Neural cell (in vitro differentiated cells): ENCODE data around the gene PXDN. TPM values are rescaled to one million over a fixed set of nuclear protein-coding genes. Genes with fewer than 3 reads are reported as not detected.

ENCODE experiments used
- H2AFZ ChIP-seq: fragments of 200-600, 300-800 bp; sonication (generic), shearing (Covaris generic); 2 replicates; pipeline ENCODE4 v1.6.0; 2014; ENCODE audit warnings: low read depth, mild to moderate bottlenecking, antibody characterized with exemption, low read length, moderate library complexity
- H3F3A ChIP-seq: fragments of 200-600 bp; shearing (Covaris generic); 2 replicates; pipeline ENCODE4 v1.6.1; 2016; ENCODE audit warnings: mild to moderate bottlenecking, moderate library complexity, mixed read lengths, antibody characterized with exemption, low read length; ENCODE audit not compliant: insufficient read depth, poor library complexity, severe bottlenecking
- H3K27ac ChIP-seq: fragments of 200-600, 300-800 bp; sonication (generic), shearing (Covaris generic); 2 replicates; pipeline ENCODE4 v1.5.1; 2014; ENCODE audit warnings: mild to moderate bottlenecking, low read length, moderate library complexity
- H3K27me3 ChIP-seq: fragments of 300-800, 200-600 bp; sonication (generic), shearing (Covaris generic); 2 replicates; pipeline ENCODE4 v1.6.0; 2014; ENCODE audit warnings: mild to moderate bottlenecking, low read depth, low read length, moderate library complexity; ENCODE audit not compliant: insufficient read depth
- H3K36me3 ChIP-seq: fragments of 300-800, 200-600 bp; sonication (generic), shearing (Covaris generic); 2 replicates; pipeline ENCODE4 v1.5.1; 2014; ENCODE audit warnings: mild to moderate bottlenecking, antibody characterized with exemption, low read length, moderate library complexity; ENCODE audit not compliant: insufficient read depth
- H3K4me2 ChIP-seq: fragments of 300-800, 200-600 bp; sonication (generic), shearing (Covaris generic); 2 replicates; pipeline ENCODE4 v1.6.0; 2014; ENCODE audit warnings: mild to moderate bottlenecking, low read length
- H3K4me3 ChIP-seq: fragments of 300-800, 200-600 bp; sonication (generic), shearing (Covaris generic); 2 replicates; pipeline ENCODE4 v1.5.1; 2014; ENCODE audit warnings: mild to moderate bottlenecking, low read length, moderate library complexity
- H3K79me2 ChIP-seq: fragments of 200-600 bp; shearing (Covaris generic); replicated peaks from 2 replicates; pipeline ENCODE4 v1.6.0; 2014; ENCODE audit warnings: mild to moderate bottlenecking, low read length, moderate library complexity; ENCODE audit not compliant: insufficient read depth
- H3K9ac ChIP-seq: fragments of 300-800, 200-600 bp; sonication (generic), shearing (Covaris generic); 2 replicates; pipeline ENCODE4 v1.6.1; 2016; ENCODE audit warnings: mild to moderate bottlenecking, low read length, mixed read lengths
- H3K9me2 ChIP-seq: fragments of 200-600 bp; shearing (Covaris generic); 2 replicates; pipeline ENCODE4 v1.6.1; 2016; ENCODE audit warnings: mild to moderate bottlenecking, low read length, mixed read lengths; ENCODE audit not compliant: insufficient read depth
- H3K9me3 ChIP-seq: fragments of 200-600, 300-800 bp; sonication (generic), shearing (Covaris generic); 2 replicates; pipeline ENCODE4 v1.6.1; 2016; ENCODE audit warnings: mild to moderate bottlenecking, mixed run types, low read length, moderate library complexity, mixed read lengths
- H4K20me1 ChIP-seq: fragments of 200-600 bp; shearing (Covaris generic); 2 replicates; pipeline ENCODE4 v1.6.1; 2016; ENCODE audit warnings: mild to moderate bottlenecking, mixed run types; ENCODE audit not compliant: insufficient read depth
- EP300 ChIP-seq: fragments of 450-650 bp; conservative IDR thresholded peaks from 2 replicates; pipeline ENCODE4 v1.6.1; 2014; ENCODE audit warnings: antibody characterized with exemption, mild to moderate bottlenecking, moderate library complexity; ENCODE audit not compliant: poor library complexity, severe bottlenecking
- EZH2 ChIP-seq: fragments of 200-600, 300-800 bp; shearing (Covaris generic), sonication (generic); IDR thresholded peaks from 2 replicates; pipeline ENCODE4 v1.6.1; 2014; ENCODE audit warnings: antibody characterized with exemption, low read length, borderline replicate concordance, mild to moderate bottlenecking; ENCODE audit not compliant: insufficient read depth, poor library complexity, severe bottlenecking
- MXI1 ChIP-seq: fragments of 450-650 bp; conservative IDR thresholded peaks from 2 replicates; pipeline ENCODE4 v1.6.1; 2014; ENCODE audit warnings: antibody characterized with exemption, mild to moderate bottlenecking; ENCODE audit not compliant: poor library complexity, severe bottlenecking
- POLR2AphosphoS5 ChIP-seq: IDR thresholded peaks from 2 replicates; pipeline ENCODE4 v1.6.1; 2012
- RAD21 ChIP-seq: fragments of 450-650 bp; conservative IDR thresholded peaks from 2 replicates; pipeline ENCODE4 v1.6.1; 2014; ENCODE audit warnings: antibody characterized with exemption, mild to moderate bottlenecking, moderate library complexity
- SMC3 ChIP-seq: fragments of 450-650 bp; conservative IDR thresholded peaks from 2 replicates; pipeline ENCODE4 v1.6.1; 2014; ENCODE audit warnings: antibody characterized with exemption, mild to moderate bottlenecking, moderate library complexity; ENCODE audit not compliant: poor library complexity
- TAF1 ChIP-seq: IDR thresholded peaks from 2 replicates; pipeline ENCODE4 v1.6.1; 2012; ENCODE audit warnings: low read depth
- polyA plus RNA-seq: library from polyadenylated mRNA; depleted of rRNA; stranded (reverse); fragments of >200 nt; gene quantifications from 2 replicates; pipeline ENCODE4 v1.2.3, GENCODE V29; 2014
- TF ChIP-seq, protein P1 (sequence below): fragments of 450-650 bp; IDR thresholded peaks from 2 replicates; pipeline ENCODE4 v1.5.1; 2014; ENCODE audit warnings: antibody characterized with exemption, mild to moderate bottlenecking, moderate library complexity; ENCODE audit not compliant: poor library complexity, severe bottlenecking
- TF ChIP-seq, protein P2 (sequence below): IDR thresholded peaks from 2 replicates; pipeline ENCODE4 v1.6.1; 2012; ENCODE audit warnings: borderline replicate concordance

PXDN gene
- polyA plus RNA-seq, 1 donor from 2014 or later: 181 TPM

DNA sequence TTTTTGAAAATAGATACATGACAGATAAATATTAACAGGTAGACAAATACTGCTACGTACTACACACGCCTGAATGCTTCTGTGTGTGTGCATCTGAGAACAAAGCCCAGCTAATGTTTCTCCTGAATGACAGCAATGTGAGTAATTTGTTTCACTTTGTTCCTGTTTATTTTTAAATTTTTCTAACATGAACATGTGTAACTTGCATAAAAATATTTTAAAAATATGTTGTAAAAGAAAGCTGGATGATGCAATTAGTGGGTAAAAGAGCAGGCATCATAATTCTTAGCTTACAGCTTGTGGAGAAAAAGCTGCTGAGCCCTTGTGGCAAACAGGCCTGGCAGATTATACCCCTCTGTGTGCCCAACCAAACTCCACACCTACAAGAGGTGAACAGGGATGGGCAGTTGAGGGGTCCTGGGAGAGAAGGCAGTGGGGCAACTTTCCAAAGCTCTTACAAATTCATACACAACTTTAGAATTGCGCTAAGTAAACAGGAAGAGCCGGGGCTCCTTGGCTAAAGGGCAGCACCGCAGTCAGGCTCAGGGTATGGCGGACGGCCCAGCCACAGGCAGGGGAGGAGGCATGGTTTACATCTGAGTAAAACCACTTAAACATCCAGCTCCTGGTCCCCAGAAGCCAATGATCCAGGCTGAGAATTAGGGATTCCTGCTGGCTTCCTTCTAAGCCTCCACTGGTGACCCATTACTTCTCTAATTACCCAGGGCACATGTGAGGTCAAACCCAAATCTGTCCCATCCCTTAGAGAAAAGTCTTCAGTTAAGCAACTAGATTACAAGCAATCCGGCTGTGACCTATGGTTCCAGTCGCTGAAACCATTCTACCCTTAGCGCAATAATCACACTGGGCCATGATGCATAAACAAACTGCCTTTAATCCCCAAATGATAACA, 14.0 kb downstream of the PXDN start:
- no peak overlapping the region for H2AFZ ChIP-seq
- peaks cover 75% of the 10 kb centered on the region for H3K79me2 ChIP-seq
- H3K4me2 ChIP-seq: no peak overlapping the region
- TF ChIP-seq RAD21: no peak
- TF ChIP-seq, protein P1, sequence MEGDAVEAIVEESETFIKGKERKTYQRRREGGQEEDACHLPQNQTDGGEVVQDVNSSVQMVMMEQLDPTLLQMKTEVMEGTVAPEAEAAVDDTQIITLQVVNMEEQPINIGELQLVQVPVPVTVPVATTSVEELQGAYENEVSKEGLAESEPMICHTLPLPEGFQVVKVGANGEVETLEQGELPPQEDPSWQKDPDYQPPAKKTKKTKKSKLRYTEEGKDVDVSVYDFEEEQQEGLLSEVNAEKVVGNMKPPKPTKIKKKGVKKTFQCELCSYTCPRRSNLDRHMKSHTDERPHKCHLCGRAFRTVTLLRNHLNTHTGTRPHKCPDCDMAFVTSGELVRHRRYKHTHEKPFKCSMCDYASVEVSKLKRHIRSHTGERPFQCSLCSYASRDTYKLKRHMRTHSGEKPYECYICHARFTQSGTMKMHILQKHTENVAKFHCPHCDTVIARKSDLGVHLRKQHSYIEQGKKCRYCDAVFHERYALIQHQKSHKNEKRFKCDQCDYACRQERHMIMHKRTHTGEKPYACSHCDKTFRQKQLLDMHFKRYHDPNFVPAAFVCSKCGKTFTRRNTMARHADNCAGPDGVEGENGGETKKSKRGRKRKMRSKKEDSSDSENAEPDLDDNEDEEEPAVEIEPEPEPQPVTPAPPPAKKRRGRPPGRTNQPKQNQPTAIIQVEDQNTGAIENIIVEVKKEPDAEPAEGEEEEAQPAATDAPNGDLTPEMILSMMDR: no peak
- TF ChIP-seq MXI1: no peak
- TF ChIP-seq, protein P2, sequence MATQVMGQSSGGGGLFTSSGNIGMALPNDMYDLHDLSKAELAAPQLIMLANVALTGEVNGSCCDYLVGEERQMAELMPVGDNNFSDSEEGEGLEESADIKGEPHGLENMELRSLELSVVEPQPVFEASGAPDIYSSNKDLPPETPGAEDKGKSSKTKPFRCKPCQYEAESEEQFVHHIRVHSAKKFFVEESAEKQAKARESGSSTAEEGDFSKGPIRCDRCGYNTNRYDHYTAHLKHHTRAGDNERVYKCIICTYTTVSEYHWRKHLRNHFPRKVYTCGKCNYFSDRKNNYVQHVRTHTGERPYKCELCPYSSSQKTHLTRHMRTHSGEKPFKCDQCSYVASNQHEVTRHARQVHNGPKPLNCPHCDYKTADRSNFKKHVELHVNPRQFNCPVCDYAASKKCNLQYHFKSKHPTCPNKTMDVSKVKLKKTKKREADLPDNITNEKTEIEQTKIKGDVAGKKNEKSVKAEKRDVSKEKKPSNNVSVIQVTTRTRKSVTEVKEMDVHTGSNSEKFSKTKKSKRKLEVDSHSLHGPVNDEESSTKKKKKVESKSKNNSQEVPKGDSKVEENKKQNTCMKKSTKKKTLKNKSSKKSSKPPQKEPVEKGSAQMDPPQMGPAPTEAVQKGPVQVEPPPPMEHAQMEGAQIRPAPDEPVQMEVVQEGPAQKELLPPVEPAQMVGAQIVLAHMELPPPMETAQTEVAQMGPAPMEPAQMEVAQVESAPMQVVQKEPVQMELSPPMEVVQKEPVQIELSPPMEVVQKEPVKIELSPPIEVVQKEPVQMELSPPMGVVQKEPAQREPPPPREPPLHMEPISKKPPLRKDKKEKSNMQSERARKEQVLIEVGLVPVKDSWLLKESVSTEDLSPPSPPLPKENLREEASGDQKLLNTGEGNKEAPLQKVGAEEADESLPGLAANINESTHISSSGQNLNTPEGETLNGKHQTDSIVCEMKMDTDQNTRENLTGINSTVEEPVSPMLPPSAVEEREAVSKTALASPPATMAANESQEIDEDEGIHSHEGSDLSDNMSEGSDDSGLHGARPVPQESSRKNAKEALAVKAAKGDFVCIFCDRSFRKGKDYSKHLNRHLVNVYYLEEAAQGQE: no peak
- TF ChIP-seq POLR2AphosphoS5: no peak
- TF ChIP-seq TAF1: no peak
- TF ChIP-seq EP300: no peak
- TF ChIP-seq EZH2: no peak
- TF ChIP-seq SMC3: no peak
- H3K27me3 ChIP-seq: no peaks in the 10 kb centered on the region
- H3K9ac ChIP-seq: peak overlapping the region; percentile 13
- H3K36me3 ChIP-seq: no peaks in the 10 kb centered on the region
- no peaks in the 10 kb centered on the region for H3F3A ChIP-seq
- H4K20me1 ChIP-seq: no peaks in the 10 kb centered on the region
- no peaks in the 10 kb centered on the region for H3K9me2 ChIP-seq
- H3K27ac ChIP-seq: no peak overlapping the region
- no peak overlapping the region for H3K4me3 ChIP-seq
- H3K9me3 ChIP-seq: no peaks in the 10 kb centered on the region

DNA sequence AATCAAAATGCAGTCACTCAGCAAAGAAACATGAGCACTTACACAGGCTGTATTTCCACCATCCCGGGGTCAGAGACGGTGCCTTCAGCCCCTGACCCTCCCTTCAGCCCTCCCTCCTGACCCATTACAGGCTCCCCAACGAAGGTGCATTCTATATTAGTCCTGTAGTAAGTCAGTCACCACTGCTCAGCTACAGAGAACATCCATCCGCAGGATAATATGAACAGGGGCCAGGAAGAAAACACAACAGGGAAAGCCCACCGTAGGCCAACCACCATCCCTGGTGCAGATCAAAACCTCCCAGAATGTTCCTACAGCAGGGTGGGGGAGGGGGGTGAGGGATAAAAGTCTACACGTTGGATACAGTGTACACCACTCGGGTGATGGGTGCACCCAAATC, 15.1 kb downstream of the PXDN start:
- H3K79me2 ChIP-seq: peaks cover 74% of the 10 kb centered on the region
- H4K20me1 ChIP-seq: no peaks in the 10 kb centered on the region
- no peak overlapping the region for H2AFZ ChIP-seq
- H3K27ac ChIP-seq: peak overlapping the region; percentile 16
- H3K27me3 ChIP-seq: no peaks in the 10 kb centered on the region
- H3K4me2 ChIP-seq: no peak overlapping the region
- H3K9me2 ChIP-seq: no peaks in the 10 kb centered on the region
- H3K36me3 ChIP-seq: no peaks in the 10 kb centered on the region
- H3F3A ChIP-seq: no peaks in the 10 kb centered on the region
- H3K9ac ChIP-seq: peak overlapping the region; percentile 10
- H3K9me3 ChIP-seq: no peaks in the 10 kb centered on the region
- peak overlapping the region; percentile 30 for H3K4me3 ChIP-seq
- TF ChIP-seq EZH2: no peak
- TF ChIP-seq TAF1: no peak
- TF ChIP-seq, protein P1: no peak
- TF ChIP-seq, protein P2: no peak
